HepG2 (cell line): ENCODE measurements around the gene ARHGDIA. TPM values are rescaled to one million over a fixed set of nuclear protein-coding genes. Genes with fewer than 3 reads are reported as not detected.

Experiments used
- ATAC-seq: fragments of 200-7000 bp; cut with Tn5 transposase; 3 replicates; pipeline ENCODE4 v1.9.1; 2020; ENCODE audit warnings: mild to moderate bottlenecking, moderate library complexity
- BruUV-seq: library from RNA; stranded (reverse); fragments of 400-500 nt; replicated peaks from 2 replicates; lab custom pipeline; 2021; lab: Mats Ljungman, UMichigan
- CTCF ChIA-PET: fragments of 300-600 bp; formaldehyde crosslinking; extraction: SDS; loops from one replicate; lab custom pipeline; 2021; ENCODE audit warnings: low total read pairs, inconsistent platforms, low intra/inter-chr PET ratio; lab: Yijun Ruan, JAX
- POLR2A ChIA-PET: fragments of 350-600 bp; sonication (Branson Sonifier 250); formaldehyde crosslinking; loops from one replicate; lab custom pipeline; 2020; ENCODE audit warnings: antibody characterized with exemption, inconsistent platforms; lab: Yijun Ruan, JAX
- DNase-seq: peaks from one replicate; pipeline ENCODE4 v3.0.0-alpha.2; 2015; ENCODE audit warnings: low spot score
- FAIRE-seq: peaks from 3 replicates; lab custom pipeline; 2011; peaks lifted over from hg19 to GRCh38; lab: Jason Lieb, UNC
- H2AFZ ChIP-seq: one replicate; pipeline ENCODE4 v1.6.1; 2011; ENCODE audit warnings: low read length, inconsistent platforms
- H3K27ac ChIP-seq: fragments of 300-600 bp; 3 replicates; pipeline ENCODE4 v1.8.0; 2011; ENCODE audit warnings: mixed run types, mild to moderate bottlenecking, mixed read lengths, low read length, inconsistent platforms; ENCODE audit not compliant: insufficient read depth; ENCODE audit errors: extremely low read length
- H3K27me3 ChIP-seq, 2 experiments: fragments of 200-600 bp in 1 of 2; 2 replicates in 1 of 2; 3 replicates in 1 of 2; pipeline versions ENCODE4 v1.6.0 to v1.8.0; 2011; ENCODE audit warnings: low read length in 2 of 2, mild to moderate bottlenecking in 2 of 2, moderate library complexity in 2 of 2, inconsistent platforms in 1 of 2; ENCODE audit not compliant: insufficient read depth in 2 of 2, control insufficient read depth in 1 of 2
- H3K36me3 ChIP-seq, 2 experiments: fragments of 200-600 bp in 1 of 2; replicated peaks in 1 of 2; 2 replicates in 1 of 2; 3 replicates in 1 of 2; pipeline versions ENCODE4 v1.5.1 to v1.8.0; 2011; ENCODE audit warnings: low read length in 2 of 2, inconsistent platforms in 1 of 2; ENCODE audit not compliant: insufficient read depth in 2 of 2, control insufficient read depth in 1 of 2
- H3K4me1 ChIP-seq: 2 replicates; pipeline ENCODE4 v1.5.1; 2012; ENCODE audit warnings: low read length, inconsistent platforms; ENCODE audit not compliant: insufficient read depth
- H3K4me2 ChIP-seq: 2 replicates; pipeline ENCODE4 v1.6.0; 2011; ENCODE audit warnings: low read depth, low read length, inconsistent platforms
- H3K4me3 ChIP-seq, 3 experiments: fragments of 200-600 bp in 1 of 3; sonication (generic), shearing (Covaris generic) in 1 of 3; replicated peaks in 1 of 3; 2 replicates each; pipeline ENCODE4 v1.5.1; 2011 to 2016; ENCODE audit warnings: low read length in 3 of 3, inconsistent platforms in 2 of 3, low read depth in 2 of 3, mild to moderate bottlenecking in 2 of 3, control low read depth in 1 of 3, mixed read lengths in 1 of 3; ENCODE audit not compliant: insufficient read depth in 1 of 3
- H3K79me2 ChIP-seq: one replicate; pipeline ENCODE4 v1.6.1; 2011; ENCODE audit warnings: low read length, inconsistent platforms; ENCODE audit not compliant: insufficient read depth
- H3K9ac ChIP-seq: 2 replicates; pipeline ENCODE4 v1.6.0; 2011; ENCODE audit warnings: mild to moderate bottlenecking, low read depth, low read length, inconsistent platforms; ENCODE audit not compliant: insufficient read depth
- H3K9me3 ChIP-seq: 2 replicates; pipeline ENCODE4 v1.5.1; 2012; ENCODE audit warnings: mild to moderate bottlenecking, low read length
- H4K20me1 ChIP-seq: 2 replicates; pipeline ENCODE4 v1.6.0; 2011; ENCODE audit warnings: inconsistent platforms, mild to moderate bottlenecking, low read length, moderate library complexity; ENCODE audit not compliant: insufficient read depth
- AGO2 ChIP-seq: fragments of 200-400 bp; formaldehyde crosslinking; optimal IDR thresholded peaks from 2 replicates; pipeline ENCODE3; 2017; ENCODE audit warnings: mild to moderate bottlenecking, low read depth, low read length, moderate library complexity
- ELF3 ChIP-seq: IDR thresholded peaks from 2 replicates; pipeline ENCODE4 v1.6.1; 2016; ENCODE audit warnings: missing genetic modification reagents, missing compliant biosample characterization
- GATAD2A ChIP-seq: IDR thresholded peaks from 2 replicates; pipeline ENCODE4 v1.6.1; 2016
- HDAC1 ChIP-seq: sonication (generic); formaldehyde crosslinking; IDR thresholded peaks from 2 replicates; pipeline ENCODE4 v1.5.1; 2020; ENCODE audit warnings: mild to moderate bottlenecking, missing genetic modification reagents
- HOXA9 ChIP-seq: sonication (generic); formaldehyde crosslinking; IDR thresholded peaks from 2 replicates; pipeline ENCODE4 v1.8.1; 2022; ENCODE audit warnings: missing genetic modification reagents, mild to moderate bottlenecking, moderate library complexity, borderline replicate concordance
- SIN3B ChIP-seq: fragments of 150-350 bp; IDR thresholded peaks from 2 replicates; pipeline ENCODE4 v1.6.1; 2014; ENCODE audit warnings: low read length
- SRSF4 ChIP-seq: fragments of 200-400 bp; formaldehyde crosslinking; IDR thresholded peaks from one replicate; pipeline ENCODE4 v1.6.1; 2018; ENCODE audit warnings: mild to moderate bottlenecking, low read depth, low read length, moderate library complexity; ENCODE audit not compliant: poor library complexity, severe bottlenecking
- TAF1 ChIP-seq: sonication (generic); formaldehyde crosslinking; IDR thresholded peaks from 2 replicates; pipeline ENCODE4 v1.4.0; 2020; ENCODE audit warnings: missing genetic modification reagents
- TCF12 ChIP-seq, 2 experiments: fragments of 450-650 bp in 1 of 2; sonication (generic) in 1 of 2; formaldehyde crosslinking in 1 of 2; IDR thresholded peaks; 2 replicates each; pipeline versions ENCODE4 v1.6.1 to v1.8.0; 2017 to 2022; ENCODE audit warnings: antibody characterized with exemption in 1 of 2, mild to moderate bottlenecking in 1 of 2, missing genetic modification reagents in 1 of 2, moderate library complexity in 1 of 2
- THAP11 ChIP-seq: IDR thresholded peaks from 2 replicates; pipeline ENCODE4 v1.6.1; 2016; ENCODE audit warnings: missing biosample characterization, missing genetic modification reagents
- ZMYM2 ChIP-seq: sonication (generic); formaldehyde crosslinking; IDR thresholded peaks from 2 replicates; pipeline ENCODE4 v1.8.0; 2022; ENCODE audit warnings: mild to moderate bottlenecking, missing genetic modification reagents
- ZMYM3 ChIP-seq: sonication (generic); formaldehyde crosslinking; IDR thresholded peaks from 2 replicates; pipeline ENCODE4 v1.5.1; 2020; ENCODE audit warnings: mild to moderate bottlenecking, missing genetic modification reagents
- ZNF768 ChIP-seq: sonication (generic); formaldehyde crosslinking; IDR thresholded peaks from 2 replicates; pipeline ENCODE4 v1.4.0; 2020; ENCODE audit warnings: missing genetic modification reagents
- ZNF790 ChIP-seq: sonication (generic); formaldehyde crosslinking; IDR thresholded peaks from 2 replicates; pipeline ENCODE4 v1.8.0; 2022; ENCODE audit warnings: missing genetic modification reagents, mild to moderate bottlenecking, borderline replicate concordance
- ZNF879 ChIP-seq: sonication (generic); formaldehyde crosslinking; IDR thresholded peaks from 2 replicates; pipeline ENCODE4 v1.8.1; 2023; ENCODE audit warnings: missing genetic modification reagents
- WGBS: methylation state at CpG from one replicate; pipeline ENCODE4 v1.1.6; 2017; ENCODE audit warnings: low lambda C conversion rate; 5-methylcytosine and 5-hydroxymethylcytosine counted together
- in situ Hi-C: cut with HindIII; loops from 2 replicates; pipeline ENCODE4 v1.10.0; 2017; ENCODE audit warnings: low pct_unique_long_range_greater_than_20kb; ENCODE audit not compliant: extremely low pct_ligation_motif_present
- intact Hi-C: fragments of 100-400 bp; cut with micrococcal nuclease; formaldehyde crosslinking; loops from one replicate; pipeline ENCODE4 v1.10.0; 2022; ENCODE audit not compliant: unreplicated experiment
- polyA plus RNA-seq, 8 experiments: library from polyadenylated mRNA; depleted of rRNA in 3 of 8; stranded (reverse) in 7 of 8; unstranded in 1 of 8; fragments of >200 nt; fragmentation: Illumina TruSeq in 4 of 8; extraction: Trizol in 4 of 8; gene quantifications; 2 replicates each; pipeline versions ENCODE4 v1.2.1 to v1.2.3, GENCODE V29; 2011 to 2016; ENCODE audit warnings: low read depth in 4 of 8, missing spikeins in 1 of 8, mixed read lengths in 1 of 8; ENCODE audit not compliant: insufficient read depth in 1 of 8
- total RNA-seq, 5 experiments: library from RNA; depleted of rRNA; stranded (reverse); fragments of >200 nt; fragmentation: Illumina TruSeq; extraction: Trizol; gene quantifications; 2 replicates each; pipeline ENCODE4 v1.2.3, GENCODE V29; 2016; ENCODE audit warnings: low read depth in 1 of 5
- TF ChIP-seq, protein P1 (sequence below): IDR thresholded peaks from 2 replicates; pipeline ENCODE4 v1.6.1; 2012; ENCODE audit warnings: inconsistent platforms
- TF ChIP-seq, protein P2 (sequence below): sonication (generic); formaldehyde crosslinking; IDR thresholded peaks from 2 replicates; pipeline ENCODE4 v1.5.1; 2020; ENCODE audit warnings: mild to moderate bottlenecking, missing genetic modification reagents, moderate library complexity
- TF ChIP-seq, protein P3 (sequence below): sonication (generic); formaldehyde crosslinking; IDR thresholded peaks from 2 replicates; pipeline ENCODE4 v1.8.1; 2022; ENCODE audit warnings: low read depth, mild to moderate bottlenecking, missing genetic modification reagents
- TF ChIP-seq, protein P4 (sequence below): IDR thresholded peaks from 2 replicates; pipeline ENCODE4 v1.6.1; 2018; ENCODE audit warnings: missing genetic modification reagents

The ARHGDIA gene
- total and polyA plus RNA-seq, 2 of the 13 experiments (the other 11 are each of a cell fraction or from before 2014, with no cell fraction given) = 40.0 to 64.0 TPM

DNA sequence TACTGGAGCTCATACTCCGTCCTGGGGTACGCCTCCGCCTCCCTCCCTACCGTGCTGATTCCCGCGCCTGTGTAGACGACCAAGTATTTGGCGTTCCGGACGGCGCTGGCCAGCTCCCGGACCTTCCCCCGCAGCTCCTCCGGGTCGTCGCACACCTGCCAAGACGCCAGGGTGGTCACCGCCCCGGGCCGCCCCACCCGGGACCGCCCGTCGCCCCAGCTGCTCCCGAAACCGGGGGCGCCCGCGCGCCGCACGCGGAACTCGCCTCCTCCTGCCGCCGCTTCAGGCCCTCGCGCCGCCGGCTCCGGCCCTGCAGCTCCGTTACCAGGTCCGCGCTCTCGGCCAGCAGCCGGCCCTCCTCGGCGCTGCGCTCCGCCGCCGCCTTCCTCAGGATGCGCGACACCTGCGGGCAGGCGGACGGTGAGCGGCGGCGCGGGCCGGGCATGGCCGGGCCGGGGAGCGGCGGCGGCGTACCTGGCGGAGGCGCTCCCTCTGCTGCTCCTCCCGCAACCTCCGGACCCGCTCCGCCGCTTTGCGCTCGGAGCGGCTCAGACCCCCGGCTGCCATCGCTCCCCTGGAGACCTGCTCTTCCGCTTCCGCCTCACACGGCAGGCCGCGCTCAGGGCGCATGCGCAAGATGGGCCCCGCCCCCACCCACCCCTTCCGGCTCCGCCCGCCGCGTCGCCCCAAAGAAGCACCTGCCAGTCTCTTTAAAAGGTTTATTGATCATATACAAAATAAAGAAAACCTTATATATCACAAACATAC, 46.6 kb upstream of the ARHGDIA start, which contains the start of gene SIRT7:
Gene SIRT7 (minus strand): TSS at position 612 of the 768 bp plus-strand sequence. CDS start 45 bp downstream, at position 567.
- no peak for FAIRE-seq
- TF ChIP-seq, protein P1, sequence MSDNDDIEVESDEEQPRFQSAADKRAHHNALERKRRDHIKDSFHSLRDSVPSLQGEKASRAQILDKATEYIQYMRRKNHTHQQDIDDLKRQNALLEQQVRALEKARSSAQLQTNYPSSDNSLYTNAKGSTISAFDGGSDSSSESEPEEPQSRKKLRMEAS = peak; percentile 60
- TF ChIP-seq ZNF879 (no peak), TCF12 (IDR thresholded peaks at IDR 0.05) (no peak), TCF12 (CRISPR knock-in tag; IDR thresholded peaks at IDR 0.05) (peak; percentile 51; the same call in 1 of the 2 replicates), HDAC1 (peak; percentile 51; the same call in 1 of the 2 replicates), SRSF4 (peak; percentile 79), TAF1 (peak; percentile 68; the same call in 1 of the 2 replicates), THAP11 (CRISPR knock-in tag) (peak; percentile 84), ZMYM3 (CRISPR knock-in tag) (no peak), HOXA9 (peak; percentile 66; the same call in 1 of the 2 replicates), SIN3B (0 out of 2 replicates have a peak, but pooled peaks have one; percentile 20), ELF3 (CRISPR knock-in tag) (peak; percentile 91), ZNF768 (CRISPR knock-in tag) (peak; percentile 51), GATAD2A (no peak), ZMYM2 (CRISPR knock-in tag) (no peak), AGO2 (peak; percentile 98), ZNF790 (peak; percentile 35; the same call in 1 of the 2 replicates)
- TF ChIP-seq, protein P2, sequence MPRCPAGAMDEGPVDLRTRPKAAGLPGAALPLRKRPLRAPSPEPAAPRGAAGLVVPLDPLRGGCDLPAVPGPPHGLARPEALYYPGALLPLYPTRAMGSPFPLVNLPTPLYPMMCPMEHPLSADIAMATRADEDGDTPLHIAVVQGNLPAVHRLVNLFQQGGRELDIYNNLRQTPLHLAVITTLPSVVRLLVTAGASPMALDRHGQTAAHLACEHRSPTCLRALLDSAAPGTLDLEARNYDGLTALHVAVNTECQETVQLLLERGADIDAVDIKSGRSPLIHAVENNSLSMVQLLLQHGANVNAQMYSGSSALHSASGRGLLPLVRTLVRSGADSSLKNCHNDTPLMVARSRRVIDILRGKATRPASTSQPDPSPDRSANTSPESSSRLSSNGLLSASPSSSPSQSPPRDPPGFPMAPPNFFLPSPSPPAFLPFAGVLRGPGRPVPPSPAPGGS = 0 out of 2 replicates have a peak, but pooled peaks have one; percentile 3
- TF ChIP-seq, protein P3, sequence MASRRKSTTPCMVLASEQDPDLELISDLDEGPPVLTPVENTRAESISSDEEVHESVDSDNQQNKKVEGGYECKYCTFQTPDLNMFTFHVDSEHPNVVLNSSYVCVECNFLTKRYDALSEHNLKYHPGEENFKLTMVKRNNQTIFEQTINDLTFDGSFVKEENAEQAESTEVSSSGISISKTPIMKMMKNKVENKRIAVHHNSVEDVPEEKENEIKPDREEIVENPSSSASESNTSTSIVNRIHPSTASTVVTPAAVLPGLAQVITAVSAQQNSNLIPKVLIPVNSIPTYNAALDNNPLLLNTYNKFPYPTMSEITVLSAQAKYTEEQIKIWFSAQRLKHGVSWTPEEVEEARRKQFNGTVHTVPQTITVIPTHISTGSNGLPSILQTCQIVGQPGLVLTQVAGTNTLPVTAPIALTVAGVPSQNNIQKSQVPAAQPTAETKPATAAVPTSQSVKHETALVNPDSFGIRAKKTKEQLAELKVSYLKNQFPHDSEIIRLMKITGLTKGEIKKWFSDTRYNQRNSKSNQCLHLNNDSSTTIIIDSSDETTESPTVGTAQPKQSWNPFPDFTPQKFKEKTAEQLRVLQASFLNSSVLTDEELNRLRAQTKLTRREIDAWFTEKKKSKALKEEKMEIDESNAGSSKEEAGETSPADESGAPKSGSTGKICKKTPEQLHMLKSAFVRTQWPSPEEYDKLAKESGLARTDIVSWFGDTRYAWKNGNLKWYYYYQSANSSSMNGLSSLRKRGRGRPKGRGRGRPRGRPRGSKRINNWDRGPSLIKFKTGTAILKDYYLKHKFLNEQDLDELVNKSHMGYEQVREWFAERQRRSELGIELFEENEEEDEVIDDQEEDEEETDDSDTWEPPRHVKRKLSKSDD (CRISPR knock-in tag) = 0 out of 2 replicates have a peak, but pooled peaks have one; percentile 20
- TF ChIP-seq, protein P4, sequence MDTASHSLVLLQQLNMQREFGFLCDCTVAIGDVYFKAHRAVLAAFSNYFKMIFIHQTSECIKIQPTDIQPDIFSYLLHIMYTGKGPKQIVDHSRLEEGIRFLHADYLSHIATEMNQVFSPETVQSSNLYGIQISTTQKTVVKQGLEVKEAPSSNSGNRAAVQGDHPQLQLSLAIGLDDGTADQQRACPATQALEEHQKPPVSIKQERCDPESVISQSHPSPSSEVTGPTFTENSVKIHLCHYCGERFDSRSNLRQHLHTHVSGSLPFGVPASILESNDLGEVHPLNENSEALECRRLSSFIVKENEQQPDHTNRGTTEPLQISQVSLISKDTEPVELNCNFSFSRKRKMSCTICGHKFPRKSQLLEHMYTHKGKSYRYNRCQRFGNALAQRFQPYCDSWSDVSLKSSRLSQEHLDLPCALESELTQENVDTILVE (CRISPR knock-in tag) = peak; percentile 40; the same call in 1 of the 2 replicates

More for the DNA sequence above, 46.6 kb upstream of the ARHGDIA start, which contains the start of gene SIRT7:
- H3K79me2 ChIP-seq = peaks cover 45% of the 10 kb centered on the region
- peak within 1 kb of the TSS; percentile 82 for H3K9ac ChIP-seq
- no TSS peak for BruUV-seq
- in situ Hi-C loops (no loop called here), intact Hi-C loops (no loop called here)
- ChIA-PET CTCF (no interaction called here), POLR2A (interaction anchor here (0.9 to 2.8 kb wide), 16 partner anchors 9 to 120 kb away, joined by 3 to 49 read pairs (median 4); partner anchors contain the start of genes ALYREF, ANAPC11, CENPX and DCXR)
- no peaks in the 10 kb centered on the region; the same call in 1 of the 2 replicates for H4K20me1 ChIP-seq
- H3K4me1 ChIP-seq = peaks cover 27% of the 10 kb centered on the region
- peak within 1 kb of the TSS; percentile 87 to 94 (median 93) for H3K4me3 ChIP-seq
- peak within 1 kb of the TSS; percentile 46 for H3K27ac ChIP-seq
- H2AFZ ChIP-seq = no peak within 1 kb of the TSS
- peak; percentile 72 for DNase-seq
- no peaks in the 10 kb centered on the region for H3K27me3 ChIP-seq
- peak; percentile 67 for ATAC-seq
- peak within 1 kb of the TSS; percentile 94 for H3K4me2 ChIP-seq
- H3K36me3 ChIP-seq = peaks cover 44 to 63% of the 10 kb centered on the region in 2 experiments
- WGBS = under 1% methylated on average over 32 of the region's 94 CpGs
- no peaks in the 10 kb centered on the region for H3K9me3 ChIP-seq
